Smooth muscle cell of trachea (primary cell): ENCODE results near the gene KLHL22. TPM values are rescaled to one million over a fixed set of nuclear protein-coding genes. Genes with fewer than 3 reads are reported as not detected.

Experiments used
- total RNA-seq: library from RNA; depleted of rRNA; stranded (reverse); fragments of >200 nt; gene quantifications from 2 replicates; pipeline ENCODE4 v1.2.1, GENCODE V29; 2014

KLHL22 gene
- total RNA-seq = 30.1 and 51.1 TPM in 2 replicates

GRCh38 chr22:20494978-20495860 lies at the start of gene KLHL22:
Gene KLHL22 (minus strand): TSS chr22:20495795. CDS start chr22:20489211, 6,584 bp downstream.

GRCh38 chr22:20507253-20508066 lies 11.9 kb upstream of the KLHL22 start, which contains the start of gene MED15:
Gene MED15 (plus strand): TSS chr22:20507610. CDS start chr22:20507679, 69 bp downstream.

GRCh38 chr22:20437613-20438426 lies 57.8 kb downstream of the KLHL22 start, which contains the start of gene SCARF2:
Gene SCARF2 (minus strand): TSS chr22:20437825. CDS start chr22:20437754, 71 bp downstream.

GRCh38 chr22:20393705-20394476 lies 101.7 kb downstream of the KLHL22 start, which contains the start of gene ZNF74:
Gene ZNF74 (plus strand): TSS chr22:20394151. CDS start chr22:20394629, 478 bp downstream.

Other genes with a start within 250 kb of the KLHL22 start
- 0.15 and 0.33 TPM in 2 replicates for gene RTN4R, start 227.5 kb downstream of the KLHL22 start, total RNA-seq
- 63.5 and 74.2 TPM in 2 replicates for gene DGCR6L, start 175.7 kb downstream of the KLHL22 start, total RNA-seq
- 11.8 and 18.4 TPM in 2 replicates for gene ZNF74, start 101.6 kb downstream of the KLHL22 start, total RNA-seq
- 25.2 and 38.2 TPM in 2 replicates for gene SCARF2, start 58.0 kb downstream of the KLHL22 start, total RNA-seq
- gene MED15, start 11.8 kb upstream of the KLHL22 start, total RNA-seq = 39.0 and 39.4 TPM in 2 replicates